ENCODE measurements around the gene OSER1.
"Not testable (repeated sequence)": the region's sequence is repeated elsewhere in the genome, so short reads cannot be mapped to it uniquely, and the experiment has no call there.

GRCh38 chr20:44232469-44232856 is 21.9 kb upstream of the OSER1 start:
- TF ChIP-seq, protein P1, sequence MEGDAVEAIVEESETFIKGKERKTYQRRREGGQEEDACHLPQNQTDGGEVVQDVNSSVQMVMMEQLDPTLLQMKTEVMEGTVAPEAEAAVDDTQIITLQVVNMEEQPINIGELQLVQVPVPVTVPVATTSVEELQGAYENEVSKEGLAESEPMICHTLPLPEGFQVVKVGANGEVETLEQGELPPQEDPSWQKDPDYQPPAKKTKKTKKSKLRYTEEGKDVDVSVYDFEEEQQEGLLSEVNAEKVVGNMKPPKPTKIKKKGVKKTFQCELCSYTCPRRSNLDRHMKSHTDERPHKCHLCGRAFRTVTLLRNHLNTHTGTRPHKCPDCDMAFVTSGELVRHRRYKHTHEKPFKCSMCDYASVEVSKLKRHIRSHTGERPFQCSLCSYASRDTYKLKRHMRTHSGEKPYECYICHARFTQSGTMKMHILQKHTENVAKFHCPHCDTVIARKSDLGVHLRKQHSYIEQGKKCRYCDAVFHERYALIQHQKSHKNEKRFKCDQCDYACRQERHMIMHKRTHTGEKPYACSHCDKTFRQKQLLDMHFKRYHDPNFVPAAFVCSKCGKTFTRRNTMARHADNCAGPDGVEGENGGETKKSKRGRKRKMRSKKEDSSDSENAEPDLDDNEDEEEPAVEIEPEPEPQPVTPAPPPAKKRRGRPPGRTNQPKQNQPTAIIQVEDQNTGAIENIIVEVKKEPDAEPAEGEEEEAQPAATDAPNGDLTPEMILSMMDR (IDR thresholded peaks at IDR 0.05), result not testable (repeated sequence)
- not testable (repeated sequence) for TF ChIP-seq POLR2AphosphoS5 (IDR thresholded peaks at IDR 0.05; ENCODE audit: insufficient read depth in 1 of 2, low read depth in 1 of 2); POLR2A (IDR thresholded peaks at IDR 0.05)

Measured in vagina (tissue), 2 donors.